ENCODE results near the gene FAM20A. TPM values are rescaled to one million over a fixed set of nuclear protein-coding genes. Genes with fewer than 3 reads are reported as not detected.
A peak's percentile ranks its signal among the peaks of the same experiment; 100 is the strongest.

The FAM20A gene
- total and polyA plus RNA-seq, 2 experiments from 2014 or later: 15.6 to 15.9 TPM

DNA sequence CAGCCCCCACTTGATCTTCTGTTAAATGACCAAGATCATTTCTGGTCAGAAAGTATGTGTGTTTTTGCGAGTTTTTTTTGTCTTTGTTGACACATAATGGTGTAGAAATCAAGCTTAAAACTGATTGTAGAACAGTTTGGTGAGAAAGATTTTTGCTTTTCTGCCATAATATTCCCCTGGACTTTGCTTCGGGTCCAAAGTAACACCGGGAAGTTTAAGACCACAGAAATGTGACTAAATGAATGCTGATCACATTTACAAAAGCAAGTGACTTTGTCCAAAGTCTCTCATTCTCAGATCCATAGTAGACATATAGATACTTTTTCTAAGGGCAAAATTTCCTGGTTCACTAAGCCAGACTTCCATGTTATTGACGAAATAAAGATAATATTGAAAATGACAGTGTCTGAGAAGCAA lies 2.6 kb downstream of the FAM20A start:
- Histone ChIP-seq H3K27ac (no peak overlapping the region), H3K4me1 (ENCODE audit: low read depth) (peaks cover 14% of the 10 kb centered on the region), H3K4me3 (no peak overlapping the region), H3K27me3 (no peaks in the 10 kb centered on the region), H3K36me3 (no peaks in the 10 kb centered on the region), H3K9me3 (ENCODE audit: low read depth) (no peaks in the 10 kb centered on the region)
- TF ChIP-seq, protein P1, sequence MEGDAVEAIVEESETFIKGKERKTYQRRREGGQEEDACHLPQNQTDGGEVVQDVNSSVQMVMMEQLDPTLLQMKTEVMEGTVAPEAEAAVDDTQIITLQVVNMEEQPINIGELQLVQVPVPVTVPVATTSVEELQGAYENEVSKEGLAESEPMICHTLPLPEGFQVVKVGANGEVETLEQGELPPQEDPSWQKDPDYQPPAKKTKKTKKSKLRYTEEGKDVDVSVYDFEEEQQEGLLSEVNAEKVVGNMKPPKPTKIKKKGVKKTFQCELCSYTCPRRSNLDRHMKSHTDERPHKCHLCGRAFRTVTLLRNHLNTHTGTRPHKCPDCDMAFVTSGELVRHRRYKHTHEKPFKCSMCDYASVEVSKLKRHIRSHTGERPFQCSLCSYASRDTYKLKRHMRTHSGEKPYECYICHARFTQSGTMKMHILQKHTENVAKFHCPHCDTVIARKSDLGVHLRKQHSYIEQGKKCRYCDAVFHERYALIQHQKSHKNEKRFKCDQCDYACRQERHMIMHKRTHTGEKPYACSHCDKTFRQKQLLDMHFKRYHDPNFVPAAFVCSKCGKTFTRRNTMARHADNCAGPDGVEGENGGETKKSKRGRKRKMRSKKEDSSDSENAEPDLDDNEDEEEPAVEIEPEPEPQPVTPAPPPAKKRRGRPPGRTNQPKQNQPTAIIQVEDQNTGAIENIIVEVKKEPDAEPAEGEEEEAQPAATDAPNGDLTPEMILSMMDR (IDR thresholded peaks at IDR 0.05; ENCODE audit: low read depth, low read length): no peak
- no peak for DNase-seq (ENCODE audit: low read depth in 1 of 2, low spot score in 1 of 2)

DNA sequence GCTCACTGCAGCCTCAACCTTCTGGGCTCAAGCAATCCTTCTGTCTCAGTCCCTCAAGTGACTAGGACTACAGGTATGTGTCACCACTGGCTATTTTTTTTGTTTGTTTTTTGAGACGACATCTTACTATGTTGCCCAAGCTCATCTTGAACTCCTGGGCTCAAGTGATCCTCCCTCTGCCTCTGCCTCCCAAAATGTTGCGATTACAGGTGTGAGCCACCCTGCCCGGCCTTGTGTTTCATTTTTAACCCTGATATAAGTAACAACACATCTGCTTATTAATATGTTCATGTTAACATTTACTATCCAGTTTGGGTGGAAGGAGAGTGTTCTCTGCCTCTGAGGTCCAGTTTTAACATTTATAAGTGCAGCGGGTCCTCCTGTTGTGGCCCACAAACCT lies 3.1 kb downstream of the FAM20A start:
- Histone ChIP-seq H3K9me3 (ENCODE audit: low read depth) (no peaks in the 10 kb centered on the region), H3K27me3 (no peaks in the 10 kb centered on the region), H3K27ac (no peak overlapping the region), H3K4me3 (no peak overlapping the region), H3K36me3 (no peaks in the 10 kb centered on the region), H3K4me1 (ENCODE audit: low read depth) (peaks cover 14% of the 10 kb centered on the region)
- DNase-seq (ENCODE audit: low read depth in 1 of 2, low spot score in 1 of 2): no peak
- TF ChIP-seq, protein P1 (IDR thresholded peaks at IDR 0.05; ENCODE audit: low read depth, low read length): no peak

DNA sequence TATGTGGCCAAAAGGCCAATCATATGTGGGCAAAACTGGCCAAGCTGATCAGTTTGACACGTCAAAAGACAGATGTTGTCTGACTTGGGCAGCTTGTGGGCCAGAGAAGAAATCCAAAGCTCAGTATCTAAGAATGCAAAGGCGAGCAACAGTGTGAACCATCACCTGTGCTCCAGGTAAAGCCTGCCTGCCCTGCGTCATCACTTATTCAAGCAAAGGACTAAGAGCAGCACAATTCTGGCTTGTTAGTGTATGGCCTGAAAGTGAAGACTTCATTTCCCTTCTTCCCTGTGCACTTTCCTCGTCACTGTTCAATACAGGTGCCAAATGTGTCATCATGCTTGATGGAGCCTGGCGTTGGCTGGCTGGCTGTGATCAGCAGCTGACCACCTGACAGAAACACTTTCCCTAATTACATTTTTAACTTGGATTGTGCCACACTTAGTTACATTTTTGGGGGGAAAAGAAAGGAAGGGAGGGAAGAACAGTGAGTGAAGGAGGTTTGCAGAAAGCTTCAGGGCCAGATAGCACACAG lies 4.7 kb downstream of the FAM20A start:
- Histone ChIP-seq H3K27me3 (no peaks in the 10 kb centered on the region), H3K4me3 (no peak overlapping the region), H3K4me1 (ENCODE audit: low read depth) (peaks cover 14% of the 10 kb centered on the region), H3K9me3 (ENCODE audit: low read depth) (no peaks in the 10 kb centered on the region), H3K27ac (no peak overlapping the region), H3K36me3 (no peaks in the 10 kb centered on the region)
- DNase-seq (ENCODE audit: low read depth in 1 of 2, low spot score in 1 of 2): no peak
- TF ChIP-seq, protein P1 (IDR thresholded peaks at IDR 0.05; ENCODE audit: low read depth, low read length): no peak

DNA sequence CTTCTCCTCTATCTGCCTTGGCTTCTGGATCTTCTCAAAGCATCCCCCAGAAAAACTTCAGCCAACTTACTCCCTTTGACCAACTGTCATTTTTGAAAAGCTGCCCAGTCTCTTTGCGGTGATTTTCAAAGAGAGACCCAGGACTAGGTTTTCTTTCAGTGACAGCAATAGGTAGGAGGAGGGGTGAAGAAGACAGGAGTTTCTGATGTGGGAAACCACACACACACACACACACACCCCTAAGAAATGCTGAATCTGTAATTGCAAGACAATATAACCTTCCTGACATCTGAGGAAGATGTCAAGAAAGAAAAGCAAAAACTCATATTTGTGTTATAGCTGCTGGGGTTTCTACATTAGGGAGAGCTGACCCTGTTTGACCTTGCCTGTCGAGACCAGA lies 5.2 kb downstream of the FAM20A start:
- Histone ChIP-seq H3K36me3 (no peaks in the 10 kb centered on the region), H3K4me3 (no peak overlapping the region), H3K9me3 (ENCODE audit: low read depth) (no peaks in the 10 kb centered on the region), H3K4me1 (ENCODE audit: low read depth) (peaks cover 14% of the 10 kb centered on the region), H3K27ac (no peak overlapping the region), H3K27me3 (no peaks in the 10 kb centered on the region)
- no peak for DNase-seq (ENCODE audit: low read depth in 1 of 2, low spot score in 1 of 2)
- TF ChIP-seq, protein P1 (IDR thresholded peaks at IDR 0.05; ENCODE audit: low read depth, low read length): no peak

DNA sequence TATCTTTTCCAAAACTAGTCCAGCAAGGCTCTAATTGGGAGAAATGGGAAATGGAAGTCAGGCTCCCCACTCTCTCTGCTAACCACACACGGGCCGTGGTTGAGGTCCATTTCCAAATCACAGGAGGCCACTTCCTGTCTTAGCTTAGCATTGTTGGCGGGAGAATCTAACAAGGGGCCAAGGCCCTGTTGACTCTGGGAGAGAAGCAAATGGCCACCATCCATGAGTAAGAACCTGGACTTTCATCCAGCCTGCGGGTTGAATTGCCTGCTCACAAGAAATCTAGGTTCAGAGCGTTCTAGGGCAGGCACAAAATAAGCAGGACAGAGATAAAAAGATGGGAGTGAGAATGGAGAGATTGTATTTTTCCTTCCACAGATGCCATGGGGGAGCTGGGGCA lies 5.7 kb downstream of the FAM20A start:
- TF ChIP-seq, protein P1 (IDR thresholded peaks at IDR 0.05; ENCODE audit: low read depth, low read length): no peak
- Histone ChIP-seq H3K9me3 (ENCODE audit: low read depth) (no peaks in the 10 kb centered on the region), H3K4me3 (no peak overlapping the region), H3K36me3 (no peaks in the 10 kb centered on the region), H3K27ac (no peak overlapping the region), H3K27me3 (no peaks in the 10 kb centered on the region), H3K4me1 (ENCODE audit: low read depth) (peaks cover 14% of the 10 kb centered on the region)
- DNase-seq (ENCODE audit: low read depth in 1 of 2, low spot score in 1 of 2): peak in 1 of 2 donors; percentile 70
